CD4-positive, alpha-beta T cell treated with Interleukin-6 at 100 ng/mL for 8 hours (primary cell): ENCODE data around the gene CNIH2.
"Not testable (repeated sequence)": the region's sequence is repeated elsewhere in the genome, so short reads cannot be mapped to it uniquely, and the experiment has no call there.

ENCODE experiments used
- DNase-seq: peaks from one replicate; pipeline ENCODE4 v3.0.0-alpha.2; 2020; ENCODE audit warnings: mixed read lengths, low spot score

Gene CNIH2

GRCh38 chr11:66277471-66278362 lies at the start of gene CNIH2:
CNIH2 (plus strand) TSS chr11:66278175; CDS start chr11:66278457, 282 bp downstream.
- DNase-seq, result peak; percentile 40

DNA sequence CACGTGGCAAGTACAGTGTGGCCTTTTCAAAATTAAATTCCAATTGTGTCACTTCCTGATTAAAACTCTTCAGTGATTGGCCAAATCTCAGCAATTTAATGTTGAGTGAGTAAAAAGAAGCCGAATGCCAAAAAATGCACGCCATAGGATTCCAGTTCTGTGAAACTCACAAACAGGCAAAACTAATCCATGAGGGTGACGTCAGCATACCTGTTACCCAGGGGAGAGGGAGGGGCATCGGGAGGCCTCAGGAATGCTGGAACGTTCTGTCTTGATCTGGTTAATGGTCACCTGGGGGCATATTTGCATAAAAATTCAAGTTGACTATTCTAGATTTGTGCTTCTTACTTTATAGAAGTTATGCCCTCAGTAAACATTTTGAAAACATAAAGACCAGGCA lies 49.5 kb upstream of the CNIH2 start:
- no peak for DNase-seq

- no peak for DNase-seq
These were observed 47.8 kb upstream of the CNIH2 start for GRCh38 chr11:66230156-66230555.

DNA sequence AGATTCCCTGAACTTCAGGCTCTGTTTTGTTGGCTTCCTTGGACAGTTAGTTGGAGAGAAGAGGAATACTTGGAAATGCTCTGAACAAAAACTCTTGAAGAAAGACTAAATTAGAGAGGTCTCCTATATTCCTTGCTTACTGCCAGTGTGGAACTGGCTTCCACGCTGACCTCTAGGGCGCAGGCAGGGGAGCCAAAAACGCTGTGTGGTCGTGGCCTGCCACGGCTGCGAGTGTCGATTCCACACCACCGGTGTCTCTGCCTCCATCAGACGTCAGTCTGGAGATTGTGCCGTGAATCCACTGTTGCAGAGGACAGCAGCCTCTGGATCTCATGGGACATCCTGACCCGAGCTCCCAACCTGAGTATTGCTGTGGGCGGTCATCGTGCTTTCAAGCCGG lies 47.0 kb upstream of the CNIH2 start:
- no peak for DNase-seq

DNA sequence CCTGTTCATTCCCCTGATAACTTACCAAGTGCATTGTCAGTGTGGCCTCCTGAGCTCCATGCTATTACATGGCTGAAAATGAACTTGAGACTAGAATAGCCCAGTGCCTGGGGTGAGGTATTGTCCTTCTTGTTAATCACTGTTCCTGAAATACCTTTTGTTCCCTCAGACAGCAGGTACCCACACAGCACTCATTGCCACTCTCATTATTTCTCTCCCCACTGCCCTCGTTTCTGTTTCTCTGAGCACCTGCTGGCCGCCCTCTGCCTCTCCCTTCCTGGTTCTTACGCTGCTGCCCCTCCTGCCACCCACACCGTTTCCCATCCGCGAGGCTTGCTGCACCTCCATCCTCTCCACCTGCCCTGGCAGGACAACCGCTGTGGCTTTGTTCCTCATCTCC lies 46.4 kb upstream of the CNIH2 start:
- DNase-seq, result no peak

- DNase-seq, result no peak
These were observed 45.2 kb upstream of the CNIH2 start for GRCh38 chr11:66232769-66233168.

- no peak for DNase-seq
These were observed 44.7 kb upstream of the CNIH2 start for GRCh38 chr11:66233301-66233700.

DNA sequence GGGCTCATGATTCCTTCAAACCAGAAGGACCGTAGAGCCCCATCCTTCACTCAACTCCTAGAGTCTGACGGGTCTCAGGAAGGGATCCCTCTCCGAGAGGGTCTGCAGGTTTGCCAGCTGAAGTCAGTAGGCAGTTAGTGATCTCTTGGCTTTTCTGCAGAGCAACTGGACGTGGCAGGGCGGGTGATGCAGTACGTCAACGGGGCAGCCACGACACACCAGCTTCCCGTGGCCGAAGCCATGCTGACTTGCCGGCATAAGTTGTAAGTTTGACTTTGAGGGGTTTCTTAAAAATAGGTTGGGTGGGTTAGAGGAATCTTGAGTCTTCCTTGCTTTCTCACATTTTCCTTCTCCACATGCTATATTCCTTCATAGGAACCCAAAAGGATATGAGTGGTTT lies 42.8 kb upstream of the CNIH2 start:
- DNase-seq, result no peak

DNA sequence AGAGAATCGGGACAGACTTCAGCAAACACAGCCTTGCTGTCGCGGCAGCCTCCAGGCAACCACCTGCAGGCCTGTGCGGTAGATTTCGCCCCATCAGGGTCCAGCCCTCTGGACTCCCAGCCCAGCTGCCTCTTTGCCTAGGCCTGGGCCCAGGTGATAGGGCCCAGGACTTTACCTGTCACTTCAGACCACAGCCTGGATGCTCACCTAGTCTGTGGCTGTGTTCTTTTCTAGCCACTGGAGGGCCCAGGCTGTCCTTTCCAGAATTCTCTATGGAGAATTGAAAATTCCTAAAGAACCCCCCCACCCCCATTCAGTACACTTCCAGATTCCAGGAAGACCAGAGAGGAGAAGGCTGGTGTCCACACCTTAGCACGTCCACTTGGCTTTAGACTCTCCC lies 40.1 kb upstream of the CNIH2 start:
- no peak for DNase-seq

DNA sequence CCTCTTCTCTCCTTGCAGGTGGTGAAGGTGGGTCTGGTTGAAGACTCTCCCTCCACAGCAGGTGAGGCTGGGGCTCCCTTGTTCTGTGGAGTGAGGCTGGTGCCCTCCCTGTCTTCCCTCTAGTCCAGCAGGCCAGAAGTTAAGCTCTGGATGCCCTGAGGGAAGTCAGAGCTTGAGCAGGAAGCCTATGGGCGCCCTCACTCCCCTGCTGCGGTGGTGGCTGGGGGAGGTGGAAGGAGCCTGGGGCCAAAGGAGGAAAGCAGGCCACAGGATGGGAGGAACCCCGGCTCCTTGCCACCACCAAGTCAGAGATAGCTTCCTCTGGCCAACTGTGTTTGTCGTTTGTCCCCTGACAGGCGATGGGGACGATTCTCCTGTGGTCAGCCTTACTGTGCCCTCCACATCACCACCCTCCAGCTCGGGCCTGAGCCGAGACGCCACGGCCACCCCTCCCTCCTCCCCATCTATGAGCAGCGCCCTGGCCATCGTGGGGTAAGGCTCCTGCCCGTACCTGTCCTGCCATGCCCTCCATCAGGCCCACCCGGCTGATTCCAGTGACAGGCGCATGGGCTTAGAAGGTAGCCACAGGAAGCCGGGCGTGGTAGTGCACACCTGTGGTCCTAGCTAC lies 39.1 kb upstream of the CNIH2 start:
- no peak for DNase-seq

DNA sequence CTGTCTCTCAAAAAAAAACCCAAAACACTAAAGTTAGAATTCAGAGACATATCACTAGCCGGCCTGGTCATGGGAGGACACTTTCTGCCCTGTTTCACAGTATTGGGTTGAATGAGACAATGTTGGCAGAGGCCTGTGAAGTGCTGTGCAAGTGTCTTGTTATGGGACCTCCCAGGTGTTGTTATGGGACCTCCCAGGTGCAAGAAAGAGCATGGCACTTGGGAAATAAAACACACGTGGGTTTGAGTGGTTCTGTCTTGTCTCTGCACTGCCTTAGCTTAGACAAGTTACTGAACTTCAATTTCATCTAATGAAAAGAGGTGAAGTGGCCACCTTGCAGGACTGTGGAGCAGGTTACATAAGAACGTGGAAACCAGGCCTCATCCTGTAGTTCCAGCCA lies 38.5 kb upstream of the CNIH2 start:
- no peak for DNase-seq

GRCh38 chr11:66239998-66240780 lies 37.8 kb upstream of the CNIH2 start:
- DNase-seq, result no peak

DNA sequence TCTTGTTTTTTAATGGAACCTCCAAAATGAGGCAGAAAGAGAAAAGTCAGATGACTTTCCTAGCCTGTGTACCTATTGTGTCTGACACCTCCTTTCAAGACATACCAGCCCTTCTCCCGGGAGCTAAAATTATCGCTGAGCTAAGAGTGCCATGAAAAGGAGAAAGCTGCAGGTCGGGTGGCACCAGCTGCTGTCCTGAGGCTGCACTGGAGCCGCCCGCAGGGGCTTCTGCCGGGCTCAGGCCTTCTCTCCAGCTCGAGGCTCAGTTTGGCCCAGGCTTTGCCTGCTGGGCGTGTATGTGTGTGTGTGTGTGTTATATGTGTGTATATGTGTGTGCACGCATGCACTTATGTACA lies 37.2 kb upstream of the CNIH2 start:
- DNase-seq, result no peak

DNA sequence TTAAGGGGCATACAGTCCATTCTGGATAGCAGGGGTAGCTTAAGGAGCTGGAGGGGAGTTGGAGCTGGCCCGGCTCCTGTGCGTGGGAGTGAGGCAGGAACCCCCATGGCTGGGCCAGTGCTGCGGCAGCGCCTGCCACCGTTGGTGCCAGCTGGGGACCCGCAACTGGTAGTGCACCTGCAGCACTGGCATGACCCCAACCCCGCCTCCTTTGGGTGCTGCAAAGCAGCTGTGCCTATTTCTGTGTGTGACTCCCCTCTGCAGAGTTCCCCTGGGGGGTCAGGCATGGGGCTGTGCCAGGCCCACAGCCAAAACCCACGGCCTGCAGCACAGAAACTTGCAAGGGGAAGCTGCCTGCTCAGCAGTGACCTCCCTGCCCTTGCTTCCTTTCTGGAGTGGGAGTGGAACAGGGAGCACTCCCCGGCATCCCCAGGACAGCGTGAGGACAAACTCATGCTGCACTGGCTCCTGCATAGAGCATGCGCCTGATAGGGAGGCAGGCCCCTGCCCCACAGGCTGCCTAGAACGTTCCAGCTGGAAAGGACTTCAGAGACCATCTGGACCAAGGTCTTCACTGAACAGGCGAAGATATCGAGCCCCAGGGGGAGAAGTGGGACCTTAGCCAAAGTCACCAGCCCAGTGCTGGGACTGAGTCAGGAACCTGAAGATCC lies 35.7 kb upstream of the CNIH2 start:
- no peak for DNase-seq

- no peak for DNase-seq
These were observed 34.0 kb upstream of the CNIH2 start for GRCh38 chr11:66243782-66244535.

GRCh38 chr11:66247295-66247694 lies 30.7 kb upstream of the CNIH2 start:
- DNase-seq, result no peak

DNA sequence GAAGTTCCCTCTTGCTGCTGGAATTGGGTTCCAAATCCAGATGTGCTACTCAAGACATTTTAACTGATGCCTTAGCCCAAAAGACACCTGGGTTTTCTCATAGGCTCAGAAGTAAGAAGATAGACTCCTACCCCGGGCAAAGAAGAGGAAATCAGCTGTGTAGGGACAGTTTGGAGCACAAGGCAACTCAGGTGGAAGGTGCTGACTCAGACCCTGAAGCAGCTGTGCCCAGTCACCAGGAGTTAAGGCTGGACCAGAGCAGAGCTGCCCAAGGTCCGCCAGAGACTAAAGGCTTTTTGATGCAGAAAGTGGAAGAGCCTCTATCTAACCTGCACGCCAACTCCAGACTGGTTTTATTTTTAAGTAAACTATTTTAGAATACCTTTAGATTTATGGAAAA lies 30.2 kb upstream of the CNIH2 start:
- no peak for DNase-seq

GRCh38 chr11:66248903-66249302 lies 29.1 kb upstream of the CNIH2 start:
- DNase-seq, result no peak

- DNase-seq, result no peak
These were observed 26.2 kb upstream of the CNIH2 start for GRCh38 chr11:66251809-66252208.

DNA sequence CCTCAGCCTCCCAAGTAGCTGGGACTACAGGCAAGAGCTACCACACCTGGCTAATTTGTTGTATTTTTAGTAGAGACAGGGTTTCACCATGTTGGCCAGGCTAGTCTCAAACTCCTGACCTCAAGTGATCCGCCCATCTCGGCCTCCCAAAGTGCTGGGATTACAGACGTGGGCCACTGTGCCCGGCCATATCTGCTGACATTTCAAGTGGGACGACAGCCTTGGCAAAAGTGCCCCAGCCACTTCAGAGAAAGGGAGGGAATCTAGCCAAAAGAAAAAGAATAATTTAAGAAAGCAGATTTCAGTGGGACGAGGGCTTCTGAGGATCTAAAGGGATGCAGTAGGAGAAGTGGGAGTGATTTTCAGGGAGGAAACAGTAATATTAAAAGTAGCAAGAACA lies 24.9 kb upstream of the CNIH2 start:
- not testable (repeated sequence) for DNase-seq

DNA sequence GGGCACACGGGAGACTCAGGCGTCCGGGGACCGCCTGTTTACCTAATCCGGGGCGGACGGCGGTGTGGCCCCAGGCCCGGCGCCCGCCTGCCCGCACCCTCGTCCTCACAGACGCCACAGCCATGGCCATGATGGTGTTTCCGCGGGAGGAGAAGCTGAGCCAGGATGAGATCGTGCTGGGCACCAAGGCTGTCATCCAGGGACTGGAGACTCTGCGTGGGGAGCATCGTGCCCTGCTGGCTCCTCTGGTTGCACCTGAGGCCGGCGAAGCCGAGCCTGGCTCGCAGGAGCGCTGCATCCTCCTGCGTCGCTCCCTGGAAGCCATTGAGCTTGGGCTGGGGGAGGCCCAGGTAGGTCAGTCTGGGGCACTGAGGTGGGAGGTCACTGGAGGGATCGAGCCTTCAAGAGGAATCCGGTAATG lies 19.5 kb upstream of the CNIH2 start:
- no peak for DNase-seq

DNA sequence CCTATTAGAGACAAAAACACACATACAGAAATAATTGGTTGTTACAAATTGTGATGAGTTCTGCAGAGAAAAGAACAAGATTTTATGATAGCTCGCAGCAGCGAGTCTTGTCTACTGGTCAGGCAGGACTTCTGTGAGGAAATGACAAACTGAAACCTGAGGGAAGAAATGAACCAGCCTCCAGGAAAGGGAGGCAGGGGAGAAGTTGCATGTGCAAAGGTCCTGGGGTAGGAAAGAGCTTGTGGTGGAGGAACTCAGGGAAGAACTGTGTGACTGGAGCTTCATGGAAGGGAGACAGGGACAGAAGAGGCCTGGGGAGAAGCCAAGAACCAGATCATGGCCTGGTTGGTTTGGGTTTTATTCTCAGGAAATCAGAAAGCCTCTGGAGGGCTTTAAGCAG lies 18.8 kb upstream of the CNIH2 start:
- no peak for DNase-seq
